GM13977 (cell line): ENCODE results near the gene FMOD.

Source experiments
- DNase-seq: peaks from one replicate; pipeline ENCODE4 v3.0.0; 2012; ENCODE audit warnings: low spot score
- CTCF ChIP-seq: IDR thresholded peaks from 2 replicates; pipeline ENCODE4 v1.5.1; 2012; ENCODE audit warnings: mild to moderate bottlenecking, control low read depth; ENCODE audit not compliant: insufficient read depth; ENCODE audit errors: extremely low read depth, missing control alignments
- in situ Hi-C: fragments of 300-500 bp; cut with MboI; formaldehyde crosslinking; loops from one replicate; pipeline ENCODE4 v1.12.0; 2022; ENCODE audit warnings: low sequenced_read_pairs, low pct_unique_long_range_greater_than_20kb, mixed read lengths, inconsistent platforms; ENCODE audit not compliant: unreplicated experiment

Gene FMOD

GRCh38 chr1:203342192-203342940, 8.6 kb downstream of the FMOD start:
- TF ChIP-seq CTCF, result peak; percentile 73
- DNase-seq, result peak; percentile 69
- in situ Hi-C loops, result loop anchor here (10.0 kb wide), 1 partner anchor 142 kb away; no protein-coding TSS in a partner anchor

GRCh38 chr1:203340112-203340790, 10.7 kb downstream of the FMOD start:
- in situ Hi-C loops, result loop anchor here (10.0 kb wide), 1 partner anchor 145 kb away; no protein-coding TSS in a partner anchor
- peak; percentile 89 for DNase-seq
- peak; percentile 93 for TF ChIP-seq CTCF

- TF ChIP-seq CTCF, result peak; percentile 98
- DNase-seq, result peak; percentile 87
- in situ Hi-C loops, result loop anchor here (5.0 kb wide), 1 partner anchor 66 kb away; no protein-coding TSS in a partner anchor
Measured at GRCh38 chr1:203338335-203339036, 12.4 kb downstream of the FMOD start.

GRCh38 chr1:203336097-203336496, 14.8 kb downstream of the FMOD start:
- TF ChIP-seq CTCF, result no peak
- no peak for DNase-seq
- in situ Hi-C loops, result loop anchor here (5.0 kb wide), 1 partner anchor 64 kb away; no protein-coding TSS in a partner anchor

GRCh38 chr1:203335503-203335902, 15.4 kb downstream of the FMOD start:
- in situ Hi-C loops, result loop anchor here (5.0 kb wide), 1 partner anchor 63 kb away; no protein-coding TSS in a partner anchor
- no peak for DNase-seq
- no peak for TF ChIP-seq CTCF

GRCh38 chr1:203331224-203331623, 19.7 kb downstream of the FMOD start:
- no peak for TF ChIP-seq CTCF
- in situ Hi-C loops, result no loop called here
- no peak for DNase-seq
